Myocyte (in vitro differentiated cells): ENCODE data around the gene CHMP4B. TPM values are rescaled to one million over a fixed set of nuclear protein-coding genes. Genes with fewer than 3 reads are reported as not detected.
A peak's percentile ranks its signal among the peaks of the same experiment; 100 is the strongest.

Experiments
- DNase-seq: peaks from one replicate; pipeline ENCODE4 v3.0.0-alpha.2; 2012; ENCODE audit warnings: low read depth
- total RNA-seq: library from RNA; depleted of rRNA; stranded (reverse); fragments of >200 nt; gene quantifications from 2 replicates; pipeline ENCODE4 v1.2.3, GENCODE V29; 2014

The CHMP4B gene
- total RNA-seq, 1 donor from 2014 or later, result 88.5 TPM

DNA sequence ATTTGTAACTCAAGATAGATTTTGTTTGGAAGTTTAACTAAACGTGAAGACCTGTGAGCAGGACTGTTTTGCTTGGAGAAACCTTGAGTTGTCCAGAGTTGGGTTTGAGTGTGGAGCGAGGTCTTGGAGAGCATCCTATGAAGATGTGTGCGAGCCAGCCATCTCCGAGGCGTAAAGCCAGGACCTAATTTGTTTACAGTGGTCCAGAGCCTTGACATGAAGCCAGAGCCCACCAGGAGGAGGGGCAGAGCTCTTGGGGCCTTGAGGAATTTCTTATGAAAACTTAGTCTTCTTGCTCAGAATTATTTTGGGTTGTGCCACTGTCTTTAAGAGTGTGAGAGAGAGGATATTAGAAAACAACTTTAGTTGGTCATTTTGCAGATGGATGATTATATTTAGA, 6.3 kb downstream of the CHMP4B start:
- no peak for DNase-seq

GRCh38 chr20:33819456-33819855, 8.3 kb downstream of the CHMP4B start:
- no peak for DNase-seq

DNA sequence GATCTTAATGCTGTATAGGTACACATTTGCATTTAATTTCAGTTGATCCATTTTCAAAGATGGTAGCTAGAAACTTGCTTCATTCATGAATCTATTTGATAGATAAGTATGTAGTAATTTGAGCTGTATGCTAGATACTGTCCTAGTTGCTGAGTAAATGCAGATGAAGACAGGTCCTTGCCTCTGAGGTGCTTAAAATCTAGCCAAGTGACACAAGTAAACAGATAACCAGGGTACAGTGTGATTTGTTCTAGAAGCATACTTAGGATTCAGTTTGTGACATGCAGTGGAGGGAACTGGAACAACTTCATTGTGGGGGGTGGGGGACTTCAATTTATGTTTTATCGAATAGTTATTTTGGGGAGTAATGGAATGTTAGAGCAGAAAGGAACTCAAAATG, 9.2 kb downstream of the CHMP4B start:
- DNase-seq, result no peak

DNA sequence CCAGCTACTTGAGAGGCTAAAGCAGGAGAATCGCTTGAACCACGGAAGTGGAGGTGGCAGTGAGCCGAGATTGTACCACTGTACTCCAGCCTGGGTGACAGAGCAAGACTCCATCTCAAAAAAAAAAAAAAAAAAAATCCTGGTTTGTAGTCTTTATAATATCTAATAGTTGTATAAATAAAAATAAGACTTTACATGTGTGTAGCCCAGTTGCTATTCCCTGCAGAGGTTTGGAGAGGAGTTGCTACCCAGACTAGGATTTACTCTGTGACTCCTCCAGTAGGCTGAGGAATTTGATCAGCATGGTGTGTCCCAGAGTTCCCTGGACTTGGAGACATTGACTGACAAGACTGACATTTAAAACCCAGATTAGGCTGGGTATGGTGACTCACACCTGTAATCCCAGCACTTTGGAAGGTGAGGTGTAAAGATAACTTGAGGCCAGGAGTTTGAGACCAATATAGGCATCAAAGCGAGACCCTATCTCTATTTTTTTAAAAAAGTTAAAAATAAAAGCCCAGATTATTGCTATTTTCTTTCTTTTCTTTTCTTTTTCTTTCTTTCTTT, 10.2 kb downstream of the CHMP4B start:
- no peak for DNase-seq

- peak; percentile 41 for DNase-seq
Measured at GRCh38 chr20:33822423-33822822, 11.3 kb downstream of the CHMP4B start.

GRCh38 chr20:33822991-33823390, 11.8 kb downstream of the CHMP4B start:
- DNase-seq, result no peak

DNA sequence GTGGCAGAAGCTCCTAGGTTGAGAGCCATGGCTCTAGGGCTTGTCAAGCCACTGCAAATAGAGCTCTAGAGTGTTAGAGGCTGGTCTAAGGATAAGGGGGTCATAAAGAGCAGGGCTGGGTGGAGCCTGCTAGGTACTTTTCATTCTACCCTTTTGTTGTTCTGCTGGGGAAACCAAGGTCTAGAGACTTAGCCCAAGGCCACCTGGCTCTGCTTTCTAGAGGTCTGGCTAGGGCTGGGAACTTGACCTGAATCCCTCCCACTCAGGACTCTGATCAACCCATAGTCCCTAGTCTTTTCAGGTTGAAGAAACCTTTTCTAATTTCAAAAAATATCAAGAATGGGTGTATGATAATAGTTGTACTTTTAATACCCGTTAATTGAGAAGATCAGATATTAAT, 13.7 kb downstream of the CHMP4B start:
- no peak for DNase-seq

GRCh38 chr20:33825340-33826269, 14.5 kb downstream of the CHMP4B start:
- DNase-seq, result no peak

GRCh38 chr20:33826270-33826897, 15.2 kb downstream of the CHMP4B start:
- no peak for DNase-seq

GRCh38 chr20:33827109-33827508, 16.0 kb downstream of the CHMP4B start:
- DNase-seq, result no peak

GRCh38 chr20:33827634-33828325, 16.6 kb downstream of the CHMP4B start:
- DNase-seq, result peak; percentile 43

DNA sequence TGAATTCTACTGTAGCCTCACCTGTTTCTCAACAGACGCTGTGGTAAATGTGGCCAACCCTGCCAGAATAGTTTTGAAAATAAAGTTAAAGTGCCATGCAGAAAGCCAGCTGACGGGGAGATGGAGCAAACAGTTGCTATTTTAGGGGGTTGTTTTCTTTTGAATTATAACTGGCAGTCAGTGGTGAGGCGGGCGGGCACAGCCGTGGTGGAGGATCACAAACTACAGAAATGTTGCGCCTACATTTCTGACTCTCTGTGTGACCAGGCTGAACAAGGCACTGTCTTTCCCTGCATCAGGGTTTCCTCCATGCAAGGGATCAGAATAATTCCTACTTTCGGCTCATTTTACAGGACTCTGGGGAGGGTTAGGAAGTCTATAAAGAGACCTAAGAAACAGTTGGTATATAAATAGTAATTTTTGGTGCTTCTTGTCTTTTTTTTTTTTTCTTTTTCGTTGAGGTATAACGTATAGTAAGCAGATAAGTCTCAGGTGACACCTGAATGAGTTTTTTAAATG, 17.2 kb downstream of the CHMP4B start:
- DNase-seq, result peak; percentile 91

- peak; percentile 39 for DNase-seq
Measured at GRCh38 chr20:33828967-33829560, 17.9 kb downstream of the CHMP4B start.

DNA sequence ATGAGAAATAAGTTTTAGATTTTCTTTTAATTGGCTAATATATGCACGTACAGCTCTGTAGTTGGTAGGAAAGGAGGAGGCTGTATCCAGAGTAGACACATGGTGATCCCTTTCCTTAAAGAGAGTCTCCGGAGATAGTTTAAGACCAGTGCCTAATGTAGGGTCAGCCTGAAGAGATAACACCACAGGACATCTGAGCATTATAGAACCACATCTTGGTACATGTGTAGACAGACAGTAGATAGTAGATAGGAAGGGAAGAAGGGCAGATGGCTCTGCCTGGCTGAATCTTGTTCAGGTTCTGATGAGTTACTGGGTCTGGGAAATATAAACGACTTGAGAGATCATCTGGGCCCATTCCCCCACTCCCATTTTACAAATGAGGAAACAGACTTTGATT, 18.5 kb downstream of the CHMP4B start:
- DNase-seq, result no peak

DNA sequence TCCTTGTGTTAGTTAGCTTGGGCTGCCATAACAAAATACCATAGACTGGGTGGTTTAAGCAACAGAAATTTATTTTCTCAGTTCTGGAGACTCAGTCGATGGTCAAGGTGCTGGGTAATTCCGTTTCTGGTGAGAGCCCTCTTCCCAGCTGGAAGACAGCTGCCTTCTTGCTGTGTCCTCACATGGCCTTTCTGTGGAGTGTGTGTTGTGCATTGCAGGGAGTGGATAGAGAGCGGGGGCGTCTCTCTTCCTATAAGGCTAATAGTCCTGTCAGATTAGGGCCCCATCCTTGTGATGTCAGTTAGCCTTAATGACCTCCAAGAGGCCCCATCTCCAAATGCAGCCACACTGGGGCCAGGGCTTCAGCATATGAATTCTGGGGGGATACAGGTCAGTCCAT, 19.2 kb downstream of the CHMP4B start:
- peak; percentile 79 for DNase-seq

- no peak for DNase-seq
Measured at GRCh38 chr20:33832103-33832804, 21.1 kb downstream of the CHMP4B start.

DNA sequence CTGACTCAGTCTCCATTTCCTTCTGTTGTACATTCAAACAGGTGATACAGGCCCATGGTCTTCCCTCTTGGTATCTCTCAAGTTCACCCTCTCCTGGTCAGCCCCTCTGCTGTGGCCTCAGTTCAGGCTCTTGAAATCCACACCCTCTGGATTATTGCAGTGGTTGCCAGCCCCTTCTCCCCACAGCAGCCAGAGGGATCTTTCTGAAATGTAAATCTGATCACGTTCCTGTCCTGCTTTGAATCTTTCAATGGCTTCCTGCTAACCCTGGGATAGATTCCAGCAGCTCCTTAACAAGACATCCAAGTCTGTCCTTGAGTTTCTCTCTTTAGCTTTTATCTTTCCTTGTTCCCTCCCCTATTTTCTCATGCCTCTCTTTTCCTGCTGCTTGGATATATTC, 22.2 kb downstream of the CHMP4B start:
- DNase-seq, result no peak

GRCh38 chr20:33835615-33836172, 24.5 kb downstream of the CHMP4B start:
- DNase-seq, result no peak

GRCh38 chr20:33836277-33836676, 25.1 kb downstream of the CHMP4B start:
- no peak for DNase-seq
